Kidney (tissue), 14 donors: ENCODE data around the gene COL5A2. TPM values are rescaled to one million over a fixed set of nuclear protein-coding genes. Genes with fewer than 3 reads are reported as not detected.

Experiments used
- DNase-seq, 5 donors: peaks; one replicate each; pipeline ENCODE4 v3.0.0-alpha.2; 2013 to 2020
- FAIRE-seq: peaks from 2 replicates; lab custom pipeline; 2012; peaks lifted over from hg19 to GRCh38; lab: Jason Lieb, UNC
- H3K27ac ChIP-seq, 2 donors: one replicate each; pipeline ENCODE4 v1.7.0; 2013; ENCODE audit warnings: low read depth in 2 of 2, low read length in 2 of 2, inconsistent platforms in 1 of 2
- H3K27me3 ChIP-seq: one replicate; pipeline ENCODE4 v1.7.1; 2013; ENCODE audit warnings: low read length, inconsistent platforms; ENCODE audit not compliant: control insufficient read depth, insufficient read depth
- H3K36me3 ChIP-seq, 3 donors: one replicate each; pipeline versions ENCODE4 v1.7.0 to v1.7.1; 2013; ENCODE audit warnings: low read length in 3 of 3, control low read depth in 1 of 3, inconsistent platforms in 1 of 3; ENCODE audit not compliant: insufficient read depth in 3 of 3, control insufficient read depth in 2 of 3
- H3K4me1 ChIP-seq, 3 donors: one replicate each; pipeline versions ENCODE4 v1.7.0 to v1.7.1; 2013; ENCODE audit warnings: low read length in 3 of 3, inconsistent platforms in 1 of 3, low read depth in 1 of 3; ENCODE audit not compliant: control insufficient read depth in 2 of 3, insufficient read depth in 2 of 3
- H3K4me3 ChIP-seq, 3 donors: one replicate each; pipeline versions ENCODE4 v1.7.0 to v1.8.1; 2013; ENCODE audit warnings: low read length in 3 of 3, control low read depth in 1 of 3, inconsistent platforms in 1 of 3
- H3K9ac ChIP-seq, 3 donors: one replicate each; pipeline versions ENCODE4 v1.7.0 to v1.7.1; 2013; ENCODE audit warnings: low read length in 3 of 3, control low read depth in 1 of 3, inconsistent platforms in 1 of 3
- H3K9me3 ChIP-seq, 3 donors: one replicate each; pipeline versions ENCODE4 v1.7.0 to v1.7.1; 2013; ENCODE audit warnings: low read length in 3 of 3, control low read depth in 1 of 3, inconsistent platforms in 1 of 3; ENCODE audit not compliant: control insufficient read depth in 2 of 3, insufficient read depth in 1 of 3
- CTCF ChIP-seq: IDR thresholded peaks from 3 replicates; pipeline ENCODE4 v1.5.1; 2012; ENCODE audit warnings: mild to moderate bottlenecking, moderate library complexity, borderline replicate concordance; ENCODE audit not compliant: insufficient read depth; ENCODE audit errors: extremely low read depth
- intact Hi-C: fragments of 100-400 bp; cut with DNase I; formaldehyde crosslinking; loops from one replicate; pipeline ENCODE4 v1.11.1; 2022
- polyA plus RNA-seq: library from polyadenylated mRNA; stranded (reverse); fragments of 350-450 nt; fragmentation: Illumina TruSeq; extraction: RNeasy Lipid Tissue Mini Kit (QIAGEN cat#74804); gene quantifications from one replicate; pipeline ENCODE4 v1.2.3, GENCODE V29; 2014; ENCODE audit warnings: low read depth, low replicate concordance; ENCODE audit not compliant: insufficient read depth
- total RNA-seq: library from RNA; stranded (reverse); fragmentation: NEBNext Ultra II Directional; extraction: Animal tissue kit (Norgen Biotek cat#: 25700); gene quantifications from one replicate; pipeline ENCODE4 v1.2.1, GENCODE V29; 2021
- donor health status: control.
- donor health status: control.
- donor health status: control.
- donor health status: control.
- donor health status: control.
- donor health status: DM: yes; HTN: yes; CAD: no.
- donor health status: Normal renal cell carcinoma (clear cell type).

The COL5A2 gene
- total and polyA plus RNA-seq, 2 donors from 2014 or later: 3.6 to 12.3 TPM

DNA sequence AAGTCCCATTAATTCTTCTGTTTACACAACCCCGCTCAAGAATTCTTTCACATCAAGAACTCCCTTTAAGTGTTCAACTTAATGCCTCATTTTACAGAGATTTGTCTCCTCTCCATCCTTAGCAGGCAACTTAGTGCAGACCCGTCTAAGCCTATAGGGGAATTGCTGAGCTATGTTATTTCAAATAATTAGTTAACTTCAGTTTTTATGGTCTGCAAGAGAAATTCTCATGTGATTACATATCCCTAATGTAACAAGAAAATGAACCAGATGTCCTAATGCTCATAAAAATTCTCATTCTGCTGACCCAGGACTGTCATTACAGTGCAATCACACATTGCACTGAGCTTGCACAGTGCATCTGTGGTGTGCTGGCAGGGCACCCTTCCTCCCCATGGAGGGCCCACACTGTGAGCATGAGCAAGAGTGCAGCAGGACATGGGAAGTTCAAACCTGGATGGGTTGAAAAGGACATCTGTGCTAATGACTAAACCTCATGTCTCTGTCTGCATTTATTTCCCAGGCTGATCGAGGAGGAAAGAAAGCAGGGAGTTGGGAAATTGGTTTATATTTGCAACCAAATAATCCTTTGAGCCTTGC is 97.1 kb downstream of the COL5A2 start:
- Histone ChIP-seq H3K27ac (no peak overlapping the region), H3K4me3 (no peak overlapping the region), H3K9ac (no peak overlapping the region), H3K36me3 (peaks cover 0 to 3% (median 2%) of the 10 kb centered on the region in 3 donors), H3K9me3 (no peaks in the 10 kb centered on the region), H3K4me1 (no peaks in the 10 kb centered on the region), H3K27me3 (no peaks in the 10 kb centered on the region)
- FAIRE-seq (no peak), DNase-seq (peak; percentile 22 to 83 (median 42))
- intact Hi-C loops: loop anchor here (10.0 kb wide), 1 partner anchor 322 kb away; no protein-coding TSS in a partner anchor
- TF ChIP-seq CTCF: no peak

DNA sequence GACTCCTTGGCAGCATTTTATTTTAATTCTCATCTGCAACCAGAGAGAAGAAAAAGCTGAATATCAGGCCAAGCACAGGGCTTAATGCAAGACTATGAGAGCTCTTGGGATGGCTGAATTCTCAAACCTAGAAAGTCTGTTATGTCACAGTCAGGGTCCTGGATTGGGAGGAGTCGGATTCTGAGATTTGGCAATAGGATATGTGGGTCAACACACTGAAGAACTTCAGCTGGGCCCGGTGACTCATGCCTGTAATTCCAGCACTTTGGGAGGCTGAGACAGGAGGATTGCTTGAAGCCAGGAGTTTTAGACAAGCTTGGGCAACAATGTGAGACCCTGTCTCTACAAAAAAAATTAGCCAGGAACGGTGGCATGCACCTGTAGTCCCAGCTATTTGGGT is 103.0 kb downstream of the COL5A2 start:
- H3K9me3 ChIP-seq: no peaks in the 10 kb centered on the region
- no peaks in the 10 kb centered on the region for H3K27me3 ChIP-seq
- H3K4me1 ChIP-seq: no peaks in the 10 kb centered on the region
- H3K36me3 ChIP-seq: peaks cover 0 to 3% (median 2%) of the 10 kb centered on the region in 3 donors
- DNase-seq (no peak), FAIRE-seq (no peak)
- H3K27ac ChIP-seq: no peak overlapping the region
- intact Hi-C loops: no loop called here
- no peak overlapping the region for H3K4me3 ChIP-seq
- TF ChIP-seq CTCF: no peak
- H3K9ac ChIP-seq: no peak overlapping the region

- Histone ChIP-seq H3K4me1 (no peaks in the 10 kb centered on the region), H3K27ac (no peak overlapping the region), H3K36me3 (peaks cover 2 to 3% (median 2%) of the 10 kb centered on the region in 3 donors), H3K4me3 (no peak overlapping the region), H3K27me3 (no peaks in the 10 kb centered on the region), H3K9me3 (no peaks in the 10 kb centered on the region), H3K9ac (no peak overlapping the region)
- no peak for TF ChIP-seq CTCF
- DNase-seq (peak in 2 of 5 donors; percentile 9 to 46), FAIRE-seq (no peak)
- intact Hi-C loops: no loop called here
These were observed 103.4 kb downstream of the COL5A2 start for GRCh38 chr2:189076120-189076519.

DNA sequence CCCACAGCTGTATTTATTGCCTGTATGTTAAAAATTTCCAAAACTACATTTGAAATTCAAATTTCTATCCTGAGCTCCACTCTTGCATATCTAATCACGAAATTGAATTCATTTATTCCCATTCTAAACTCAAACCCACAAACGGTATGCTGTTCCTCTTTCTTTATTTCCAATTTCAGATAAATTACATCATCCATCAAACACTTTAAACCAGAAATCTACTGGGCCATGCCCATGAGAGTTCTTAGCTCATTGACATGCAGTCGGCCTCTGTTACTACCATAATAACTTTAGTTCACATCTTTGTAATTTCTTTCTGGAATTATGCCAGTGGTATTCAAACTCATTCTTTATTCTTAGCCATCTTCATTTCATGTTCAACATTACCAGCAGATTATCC is 105.1 kb downstream of the COL5A2 start:
- Histone ChIP-seq H3K9ac (no peak overlapping the region), H3K27me3 (no peaks in the 10 kb centered on the region), H3K27ac (no peak overlapping the region), H3K36me3 (peaks cover 0 to 4% (median 3%) of the 10 kb centered on the region in 3 donors), H3K9me3 (no peaks in the 10 kb centered on the region), H3K4me1 (no peaks in the 10 kb centered on the region), H3K4me3 (no peak overlapping the region)
- no peak for TF ChIP-seq CTCF
- FAIRE-seq (no peak), DNase-seq (no peak)
- intact Hi-C loops: no loop called here
